Neural progenitor cell (in vitro differentiated cells): ENCODE measurements around the gene RASAL3.

Experiments
- CTCF ChIP-seq: fragments of 200-600 bp; sonication (generic); IDR thresholded peaks from 2 replicates; pipeline ENCODE4 v1.5.1; 2017; ENCODE audit warnings: antibody characterized with exemption, mild to moderate bottlenecking
- EZH2 ChIP-seq: fragments of 200-600 bp; sonication (generic); IDR thresholded peaks from 2 replicates; pipeline ENCODE4 v1.6.1; 2017; ENCODE audit warnings: antibody characterized with exemption, mild to moderate bottlenecking, moderate library complexity

- TF ChIP-seq EZH2 (no peak), CTCF (no peak)
Measured at GRCh38 chr19:15421136-15421695, 43.1 kb downstream of the RASAL3 start.
